ENCODE data around the gene TMEM221.
"Not testable (repeated sequence)": the region's sequence is repeated elsewhere in the genome, so short reads cannot be mapped to it uniquely, and the experiment has no call there.

The TMEM221 gene

GRCh38 chr19:17486545-17487240, 38.2 kb upstream of the TMEM221 start:
- peaks cover 9% of the 10 kb centered on the region for H3K4me1 ChIP-seq (ENCODE audit: control insufficient read depth, low read depth, low read length)
- no peaks in the 10 kb centered on the region for H3K27me3 ChIP-seq (ENCODE audit: control insufficient read depth, insufficient read depth, low read length)
- no peak overlapping the region for H3K9ac ChIP-seq (ENCODE audit: low read length)
- no peaks in the 10 kb centered on the region for H3K9me3 ChIP-seq (ENCODE audit: control insufficient read depth, low read depth, low read length)
- H3K4me3 ChIP-seq (ENCODE audit: low read length), result no peak overlapping the region
- H3K27ac ChIP-seq (ENCODE audit: low read length), result no peak overlapping the region
- no peaks in the 10 kb centered on the region for H3K36me3 ChIP-seq (ENCODE audit: control insufficient read depth, low read depth, low read length)

- no peaks in the 10 kb centered on the region for H3K9me3 ChIP-seq (ENCODE audit: control insufficient read depth, low read depth, low read length)
- peaks cover 10% of the 10 kb centered on the region for H3K4me1 ChIP-seq (ENCODE audit: control insufficient read depth, low read depth, low read length)
- no peaks in the 10 kb centered on the region for H3K36me3 ChIP-seq (ENCODE audit: control insufficient read depth, low read depth, low read length)
- H3K27ac ChIP-seq (ENCODE audit: low read length), result no peak overlapping the region
- no peaks in the 10 kb centered on the region for H3K27me3 ChIP-seq (ENCODE audit: control insufficient read depth, insufficient read depth, low read length)
- H3K9ac ChIP-seq (ENCODE audit: low read length), result no peak overlapping the region
- H3K4me3 ChIP-seq (ENCODE audit: low read length), result no peak overlapping the region
Observed at GRCh38 chr19:17484520-17485185, 36.2 kb upstream of the TMEM221 start.

- H3K9me3 ChIP-seq (ENCODE audit: control insufficient read depth, low read depth, low read length), result no peaks in the 10 kb centered on the region
- no peaks in the 10 kb centered on the region for H3K36me3 ChIP-seq (ENCODE audit: control insufficient read depth, low read depth, low read length)
- H3K4me3 ChIP-seq (ENCODE audit: low read length), result no peak overlapping the region
- H3K9ac ChIP-seq (ENCODE audit: low read length), result no peak overlapping the region
- H3K4me1 ChIP-seq (ENCODE audit: control insufficient read depth, low read depth, low read length), result peaks cover 10% of the 10 kb centered on the region
- H3K27ac ChIP-seq (ENCODE audit: low read length), result no peak overlapping the region
- H3K27me3 ChIP-seq (ENCODE audit: control insufficient read depth, insufficient read depth, low read length), result no peaks in the 10 kb centered on the region
Observed at GRCh38 chr19:17483605-17484002, 35.1 kb upstream of the TMEM221 start.

- Histone ChIP-seq H3K9me3 (ENCODE audit: control insufficient read depth, low read depth, low read length) (no peaks in the 10 kb centered on the region), H3K36me3 (ENCODE audit: control insufficient read depth, low read depth, low read length) (no peaks in the 10 kb centered on the region), H3K4me3 (ENCODE audit: low read length) (no peak overlapping the region)
Observed at GRCh38 chr19:17482877-17483604, 34.6 kb upstream of the TMEM221 start.

GRCh38 chr19:17481986-17482385, 33.5 kb upstream of the TMEM221 start:
- H3K27me3 ChIP-seq (ENCODE audit: control insufficient read depth, insufficient read depth, low read length), result no peaks in the 10 kb centered on the region
- peaks cover 6% of the 10 kb centered on the region for H3K4me1 ChIP-seq (ENCODE audit: control insufficient read depth, low read depth, low read length)
- no peak overlapping the region for H3K9ac ChIP-seq (ENCODE audit: low read length)
- H3K4me3 ChIP-seq (ENCODE audit: low read length), result no peak overlapping the region
- H3K9me3 ChIP-seq (ENCODE audit: control insufficient read depth, low read depth, low read length), result no peaks in the 10 kb centered on the region
- no peaks in the 10 kb centered on the region for H3K36me3 ChIP-seq (ENCODE audit: control insufficient read depth, low read depth, low read length)
- H3K27ac ChIP-seq (ENCODE audit: low read length), result no peak overlapping the region

More at GRCh38 chr19:17482877-17483604, 34.6 kb upstream of the TMEM221 start:
- H3K27me3 ChIP-seq (ENCODE audit: control insufficient read depth, insufficient read depth, low read length), result no peaks in the 10 kb centered on the region
- no peak overlapping the region for H3K27ac ChIP-seq (ENCODE audit: low read length)
- peaks cover 6% of the 10 kb centered on the region for H3K4me1 ChIP-seq (ENCODE audit: control insufficient read depth, low read depth, low read length)
- H3K9ac ChIP-seq (ENCODE audit: low read length), result no peak overlapping the region

- Histone ChIP-seq H3K27ac (ENCODE audit: low read length) (no peak overlapping the region), H3K9ac (ENCODE audit: low read length) (no peak overlapping the region)
Observed at GRCh38 chr19:17479325-17479791, 30.9 kb upstream of the TMEM221 start.

GRCh38 chr19:17475541-17476115, 27.2 kb upstream of the TMEM221 start:
- H3K27me3 ChIP-seq (ENCODE audit: control insufficient read depth, insufficient read depth, low read length), result peaks cover 11% of the 10 kb centered on the region
- H3K27ac ChIP-seq (ENCODE audit: low read length), result no peak overlapping the region
- peaks cover 14% of the 10 kb centered on the region for H3K4me1 ChIP-seq (ENCODE audit: control insufficient read depth, low read depth, low read length)
- no peaks in the 10 kb centered on the region for H3K36me3 ChIP-seq (ENCODE audit: control insufficient read depth, low read depth, low read length)
- H3K4me3 ChIP-seq (ENCODE audit: low read length), result no peak overlapping the region
- H3K9ac ChIP-seq (ENCODE audit: low read length), result no peak overlapping the region
- H3K9me3 ChIP-seq (ENCODE audit: control insufficient read depth, low read depth, low read length), result no peaks in the 10 kb centered on the region

More at GRCh38 chr19:17479325-17479791, 30.9 kb upstream of the TMEM221 start:
- Histone ChIP-seq H3K27me3 (ENCODE audit: control insufficient read depth, insufficient read depth, low read length) (no peaks in the 10 kb centered on the region), H3K4me1 (ENCODE audit: control insufficient read depth, low read depth, low read length) (peaks cover 6% of the 10 kb centered on the region), H3K36me3 (ENCODE audit: control insufficient read depth, low read depth, low read length) (no peaks in the 10 kb centered on the region), H3K4me3 (ENCODE audit: low read length) (no peak overlapping the region), H3K9me3 (ENCODE audit: control insufficient read depth, low read depth, low read length) (no peaks in the 10 kb centered on the region)

- peaks cover 14% of the 10 kb centered on the region for H3K4me1 ChIP-seq (ENCODE audit: control insufficient read depth, low read depth, low read length)
Observed at GRCh38 chr19:17475011-17475540, 26.6 kb upstream of the TMEM221 start.

GRCh38 chr19:17473041-17473440, 24.6 kb upstream of the TMEM221 start:
- H3K9ac ChIP-seq (ENCODE audit: low read length), result no peak overlapping the region
- peaks cover 12% of the 10 kb centered on the region for H3K4me1 ChIP-seq (ENCODE audit: control insufficient read depth, low read depth, low read length)
- H3K9me3 ChIP-seq (ENCODE audit: control insufficient read depth, low read depth, low read length), result no peaks in the 10 kb centered on the region
- H3K27ac ChIP-seq (ENCODE audit: low read length), result no peak overlapping the region
- H3K4me3 ChIP-seq (ENCODE audit: low read length), result no peak overlapping the region
- H3K36me3 ChIP-seq (ENCODE audit: control insufficient read depth, low read depth, low read length), result no peaks in the 10 kb centered on the region
- peaks cover 15% of the 10 kb centered on the region for H3K27me3 ChIP-seq (ENCODE audit: control insufficient read depth, insufficient read depth, low read length)

More at GRCh38 chr19:17475011-17475540, 26.6 kb upstream of the TMEM221 start:
- not testable (repeated sequence) for H3K9me3 ChIP-seq (ENCODE audit: control insufficient read depth, low read depth, low read length); H3K36me3 ChIP-seq (ENCODE audit: control insufficient read depth, low read depth, low read length); H3K27ac ChIP-seq (ENCODE audit: low read length); H3K4me3 ChIP-seq (ENCODE audit: low read length); H3K9ac ChIP-seq (ENCODE audit: low read length)
- H3K27me3 ChIP-seq (ENCODE audit: control insufficient read depth, insufficient read depth, low read length), result peaks cover 11% of the 10 kb centered on the region

- Histone ChIP-seq H3K4me1 (ENCODE audit: control insufficient read depth, low read depth, low read length) (peaks cover 12% of the 10 kb centered on the region), H3K4me3 (ENCODE audit: low read length) (peak overlapping the region; percentile 85), H3K9ac (ENCODE audit: low read length) (peak overlapping the region; percentile 42), H3K9me3 (ENCODE audit: control insufficient read depth, low read depth, low read length) (no peaks in the 10 kb centered on the region), H3K36me3 (ENCODE audit: control insufficient read depth, low read depth, low read length) (no peaks in the 10 kb centered on the region), H3K27me3 (ENCODE audit: control insufficient read depth, insufficient read depth, low read length) (peaks cover 17% of the 10 kb centered on the region), H3K27ac (ENCODE audit: low read length) (no peak overlapping the region)
Observed at GRCh38 chr19:17471410-17472125, 23.1 kb upstream of the TMEM221 start.
